HEK293T (cell line): ENCODE measurements around the gene SGMS1.

Experiments
- ARNT ChIP-seq: fragments of 450-650 bp; IDR thresholded peaks from 2 replicates; pipeline ENCODE4 v1.6.1; 2017; ENCODE audit warnings: mild to moderate bottlenecking
- BHLHE40 ChIP-seq: fragments of 450-650 bp; IDR thresholded peaks from 2 replicates; pipeline ENCODE4 v1.6.1; 2016; ENCODE audit warnings: mild to moderate bottlenecking, moderate library complexity, borderline replicate concordance
- CTBP1 ChIP-seq: fragments of 450-650 bp; IDR thresholded peaks from 2 replicates; pipeline ENCODE4 v1.6.1; 2016; ENCODE audit warnings: borderline replicate concordance
- ELF4 ChIP-seq: fragments of 450-650 bp; IDR thresholded peaks from 2 replicates; pipeline ENCODE4 v1.6.1; 2017; ENCODE audit warnings: antibody characterized with exemption
- FOXA1 ChIP-seq: fragments of 450-650 bp; IDR thresholded peaks from 2 replicates; pipeline ENCODE4 v1.6.1; 2016; ENCODE audit warnings: mild to moderate bottlenecking
- FOXK2 ChIP-seq: fragments of 450-650 bp; IDR thresholded peaks from 2 replicates; pipeline ENCODE4 v1.6.1; 2016; ENCODE audit warnings: mild to moderate bottlenecking
- FOXM1 ChIP-seq: fragments of 450-650 bp; IDR thresholded peaks from 2 replicates; pipeline ENCODE4 v1.6.1; 2017; ENCODE audit warnings: mild to moderate bottlenecking, borderline replicate concordance
- HDGF ChIP-seq: fragments of 450-650 bp; IDR thresholded peaks from 2 replicates; pipeline ENCODE4 v1.6.1; 2017; ENCODE audit warnings: antibody characterized with exemption, borderline replicate concordance
- L3MBTL2 ChIP-seq: fragments of 450-650 bp; conservative IDR thresholded peaks from 2 replicates; pipeline ENCODE4 v1.6.1; 2016; ENCODE audit warnings: mild to moderate bottlenecking
- LEF1 ChIP-seq: fragments of 450-650 bp; IDR thresholded peaks from 2 replicates; pipeline ENCODE4 v1.6.1; 2017; ENCODE audit warnings: mild to moderate bottlenecking, borderline replicate concordance
- NFRKB ChIP-seq: fragments of 450-650 bp; IDR thresholded peaks from 2 replicates; pipeline ENCODE4 v1.6.1; 2016; ENCODE audit warnings: mild to moderate bottlenecking, moderate library complexity
- SUZ12 ChIP-seq: fragments of 450-650 bp; IDR thresholded peaks from 2 replicates; pipeline ENCODE4 v1.6.1; 2016; ENCODE audit warnings: mild to moderate bottlenecking
- TARDBP ChIP-seq: fragments of 450-650 bp; IDR thresholded peaks from 2 replicates; pipeline ENCODE4 v1.6.1; 2016

GRCh38 chr10:50641626-50642025, 17.9 kb upstream of the SGMS1 start:
- TF ChIP-seq FOXA1: no peak
- TF ChIP-seq L3MBTL2: no peak
- TF ChIP-seq TARDBP: no peak
- TF ChIP-seq BHLHE40: no peak
- no peak for TF ChIP-seq ELF4
- no peak for TF ChIP-seq FOXM1
- no peak for TF ChIP-seq NFRKB
- no peak for TF ChIP-seq FOXK2
- TF ChIP-seq CTBP1: no peak
- TF ChIP-seq ARNT: no peak
- no peak for TF ChIP-seq HDGF
- TF ChIP-seq LEF1: no peak
- TF ChIP-seq SUZ12: no peak
